HG03354 (cell line): Measurements from ENCODE around the gene SIGLEC1.

Experiments
- ATAC-seq: cut with Tn5 transposase; IDR thresholded peaks from one replicate; pipeline ENCODE4 v1.9.1; 2021; ENCODE audit warnings: mild to moderate bottlenecking; ENCODE audit not compliant: unreplicated experiment, poor library complexity, severe bottlenecking

Gene SIGLEC1

GRCh38 chr20:3705491-3705969 is 6.9 kb downstream of the SIGLEC1 start:
- ATAC-seq: no peak

DNA sequence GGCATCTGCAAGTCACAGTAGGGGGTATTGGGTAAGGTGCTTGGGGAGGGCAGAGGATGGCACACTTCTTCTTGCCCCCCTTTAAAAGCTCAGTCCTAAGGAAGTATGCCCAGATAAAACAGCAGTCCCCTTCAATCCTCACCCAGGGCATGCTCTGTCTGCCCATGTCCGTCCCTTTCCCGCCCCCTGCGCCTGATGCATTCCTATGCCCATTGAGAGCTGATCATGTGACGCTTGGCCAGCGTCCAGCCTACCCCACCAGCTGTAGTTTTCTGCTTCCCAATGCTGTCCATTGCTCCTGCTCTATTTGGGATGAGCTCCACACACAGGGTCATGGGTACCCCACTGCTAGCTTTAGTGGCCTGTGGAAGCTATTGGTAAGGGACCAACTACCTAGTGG is 8.3 kb downstream of the SIGLEC1 start:
- ATAC-seq: no peak

DNA sequence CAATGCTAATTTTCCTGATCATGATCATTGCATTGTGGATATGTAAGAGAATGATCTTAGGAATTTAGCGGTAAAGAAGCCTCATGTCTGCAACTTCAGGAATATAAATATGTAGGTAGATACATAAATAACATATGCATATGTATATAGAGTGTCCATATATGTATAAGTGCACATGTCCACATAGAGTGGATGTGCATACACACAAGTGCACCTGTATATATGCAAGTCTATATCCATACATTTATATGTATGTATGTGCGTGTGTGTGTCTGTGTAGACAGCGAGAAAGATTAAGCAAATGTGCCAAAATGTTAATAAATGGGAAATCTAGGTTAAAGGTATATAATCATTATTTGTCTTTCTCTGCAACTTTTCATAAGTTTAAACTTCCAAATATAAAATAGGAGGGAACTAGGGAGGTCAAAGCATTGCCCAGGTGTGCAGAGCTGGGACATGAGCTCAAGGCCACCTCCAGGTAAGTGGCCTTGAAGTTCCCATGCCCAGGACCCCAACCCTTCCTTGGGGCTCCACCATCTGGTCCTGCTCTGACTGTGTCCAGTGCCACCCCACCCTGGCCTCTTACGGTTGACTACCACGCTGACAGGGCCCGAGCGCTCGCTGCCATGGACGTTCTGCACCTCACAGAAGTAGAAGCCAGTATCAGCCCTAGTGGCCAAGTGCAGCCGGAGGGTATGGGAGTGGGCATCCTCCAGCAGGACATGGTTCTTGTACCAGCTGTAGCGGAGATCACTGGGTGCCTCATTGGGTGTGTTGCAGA is 9.6 kb downstream of the SIGLEC1 start:
- ATAC-seq: no peak

DNA sequence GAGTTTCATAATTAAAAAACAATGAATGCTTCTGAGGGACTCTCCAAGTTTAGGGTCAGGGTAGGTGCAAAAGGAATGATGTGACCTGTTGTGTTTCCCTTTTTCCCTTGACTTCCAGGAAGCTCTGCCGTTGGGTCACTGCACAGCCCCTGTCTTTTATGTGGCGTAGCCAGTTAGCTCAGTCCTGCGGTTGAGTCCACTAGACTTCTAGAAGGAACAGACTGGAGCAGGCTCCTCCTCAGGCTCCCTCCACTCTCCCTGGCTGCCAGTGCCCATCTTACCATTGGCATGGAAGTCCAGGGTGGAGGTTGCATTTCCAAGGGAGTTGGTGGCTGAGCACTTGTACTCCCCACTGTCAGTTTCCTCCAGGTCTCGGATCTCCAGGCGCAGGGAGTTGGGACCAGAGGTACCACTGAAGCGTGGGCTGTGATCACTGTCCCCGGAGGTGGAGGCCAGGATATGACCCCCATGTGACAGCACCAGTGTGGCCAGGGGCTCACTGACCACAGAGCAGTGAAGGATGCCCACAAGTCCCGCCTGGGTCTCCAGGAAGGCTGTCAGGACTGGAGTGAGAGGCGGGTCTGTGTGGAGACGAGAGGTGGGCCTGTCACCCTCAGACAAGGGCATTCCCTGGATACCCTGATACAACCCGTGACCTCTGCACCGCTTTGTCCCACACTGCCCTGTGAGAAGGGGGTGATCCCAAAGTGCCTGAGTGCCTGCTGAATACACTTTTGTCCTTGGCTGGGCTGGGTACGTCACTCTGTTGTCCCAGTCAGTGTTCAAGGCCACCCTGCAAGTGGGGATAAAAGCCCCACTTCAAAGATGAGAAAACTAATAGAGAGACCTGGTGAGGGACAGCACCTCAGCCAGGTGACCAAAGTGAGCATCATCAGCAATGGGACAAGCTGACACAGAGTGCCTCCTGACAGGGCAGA is 11.1 kb downstream of the SIGLEC1 start:
- ATAC-seq: no peak

- no peak for ATAC-seq
Observed at GRCh38 chr20:3699037-3699436, 13.4 kb downstream of the SIGLEC1 start.

- no peak for ATAC-seq
Observed at GRCh38 chr20:3698591-3699001, 13.8 kb downstream of the SIGLEC1 start.

- ATAC-seq: no peak
Observed at GRCh38 chr20:3697588-3698305, 14.7 kb downstream of the SIGLEC1 start.

- no peak for ATAC-seq
Observed at GRCh38 chr20:3696745-3697587, 15.4 kb downstream of the SIGLEC1 start.

DNA sequence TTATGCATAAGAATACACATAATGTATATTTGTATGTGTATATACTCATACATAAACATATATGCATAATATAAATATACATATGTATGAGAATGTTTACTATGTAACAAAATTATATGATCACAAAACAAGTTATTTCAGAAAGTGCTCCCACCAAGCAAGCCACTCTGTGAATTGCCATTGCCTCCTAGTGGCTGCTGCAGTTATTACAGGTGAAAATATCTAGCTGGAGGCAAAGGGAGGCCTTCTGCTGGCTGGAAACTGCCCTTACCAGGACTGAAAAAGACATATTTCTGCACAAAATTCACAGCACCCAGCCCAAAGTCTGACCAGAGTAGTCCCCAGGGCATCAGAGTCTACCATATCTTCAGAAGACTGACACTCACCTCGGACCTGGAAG is 16.2 kb downstream of the SIGLEC1 start:
- no peak for ATAC-seq

DNA sequence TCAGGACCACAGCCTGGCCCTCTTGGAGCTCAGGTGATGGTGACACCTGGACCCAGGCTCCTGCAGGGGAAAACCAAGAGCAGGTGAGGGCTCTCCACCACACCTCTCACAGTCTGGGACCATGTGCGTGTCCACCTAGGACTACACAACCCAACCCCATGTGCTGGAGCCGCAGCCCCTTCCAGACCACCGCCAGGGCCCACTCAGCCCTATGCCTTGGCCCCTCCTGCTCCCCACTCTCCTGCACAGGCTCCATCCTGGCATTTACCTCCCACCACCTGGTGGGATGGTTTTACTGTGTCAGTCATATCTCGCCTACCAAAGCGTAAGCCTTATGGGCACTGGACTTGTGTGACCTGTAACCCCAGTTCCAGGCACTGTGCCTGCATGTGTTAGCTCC is 17.5 kb downstream of the SIGLEC1 start:
- no peak for ATAC-seq

DNA sequence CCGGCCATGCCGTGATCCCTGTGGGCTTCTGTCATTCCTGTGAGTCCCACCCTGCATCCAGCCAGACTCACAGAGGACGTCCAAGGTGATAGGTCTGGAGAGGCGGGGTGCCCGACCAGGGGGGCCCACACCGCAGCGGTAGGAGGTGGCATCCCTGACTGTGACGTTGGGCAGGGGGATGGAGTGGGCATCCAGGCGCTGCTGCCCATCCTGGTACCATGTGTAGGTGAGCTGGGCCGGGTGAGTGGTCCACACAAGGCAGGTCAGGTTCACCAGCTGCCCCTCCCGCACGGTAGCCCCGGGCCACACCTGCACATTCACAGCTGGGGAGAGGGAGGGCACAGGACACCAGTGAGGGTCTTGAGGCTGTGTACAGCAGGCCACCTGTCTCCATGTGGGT is 19.0 kb downstream of the SIGLEC1 start:
- no peak for ATAC-seq

GRCh38 chr20:3692706-3693294 is 19.6 kb downstream of the SIGLEC1 start:
- no peak for ATAC-seq

- ATAC-seq: no peak
Observed at GRCh38 chr20:3691897-3692296, 20.5 kb downstream of the SIGLEC1 start.

- no peak for ATAC-seq
Observed at GRCh38 chr20:3691306-3691705, 21.1 kb downstream of the SIGLEC1 start.

DNA sequence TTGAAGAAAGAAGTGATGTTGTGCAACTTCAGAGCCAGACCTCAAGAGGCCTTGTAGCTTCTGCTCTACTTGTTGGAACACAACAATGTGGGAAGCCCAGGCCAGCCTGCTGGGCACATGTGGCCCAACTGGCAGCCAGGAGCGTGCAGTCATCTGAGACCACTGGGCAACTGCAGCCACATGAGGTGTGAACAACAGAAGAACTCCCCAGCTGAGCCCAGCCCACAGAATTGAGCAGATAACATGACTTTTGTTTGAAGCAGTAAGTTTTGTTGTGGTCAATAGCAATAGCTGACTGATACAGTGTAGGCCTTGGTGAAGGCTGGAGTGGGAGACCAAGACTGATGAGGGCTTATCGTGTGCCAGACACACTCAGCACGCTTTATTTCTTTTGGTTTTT is 22.0 kb downstream of the SIGLEC1 start:
- no peak for ATAC-seq

DNA sequence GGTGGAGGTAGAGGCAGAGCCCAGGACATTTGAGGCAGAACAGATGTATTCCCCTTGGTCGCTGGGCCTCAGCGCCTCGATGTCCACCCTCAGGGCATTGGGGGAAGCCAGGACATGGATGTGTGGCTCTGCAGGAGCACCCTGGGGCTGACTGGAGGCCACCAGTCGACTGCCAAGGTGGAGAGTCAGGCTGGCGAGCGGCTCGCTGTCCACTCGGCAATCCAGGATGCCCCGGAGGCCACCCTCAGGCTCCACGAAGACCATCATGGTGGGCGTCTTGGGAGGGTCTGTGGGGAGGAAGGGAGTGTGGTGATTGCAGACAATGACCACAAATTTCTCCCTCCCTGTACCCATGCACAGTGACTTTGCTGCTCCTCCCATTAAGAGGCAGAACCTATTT is 22.4 kb downstream of the SIGLEC1 start:
- ATAC-seq: no peak

GRCh38 chr20:3687655-3688054 is 24.7 kb downstream of the SIGLEC1 start:
- ATAC-seq: no peak

GRCh38 chr20:3686867-3687321 is 25.5 kb downstream of the SIGLEC1 start:
- ATAC-seq: no peak

- no peak for ATAC-seq
Observed at GRCh38 chr20:3686421-3686820, 26.0 kb downstream of the SIGLEC1 start.
